HepG2 (cell line): Measurements from ENCODE around the gene LGALS1. TPM values are rescaled to one million over a fixed set of nuclear protein-coding genes. Genes with fewer than 3 reads are reported as not detected.

Experiments
- ATAC-seq: fragments of 200-7000 bp; cut with Tn5 transposase; 3 replicates; pipeline ENCODE4 v1.9.1; 2020; ENCODE audit warnings: mild to moderate bottlenecking, moderate library complexity
- BruUV-seq: library from RNA; stranded (reverse); fragments of 400-500 nt; replicated peaks from 2 replicates; lab custom pipeline; 2021; lab: Mats Ljungman, UMichigan
- CTCF ChIA-PET: fragments of 300-600 bp; formaldehyde crosslinking; extraction: SDS; loops from one replicate; lab custom pipeline; 2021; ENCODE audit warnings: low total read pairs, inconsistent platforms, low intra/inter-chr PET ratio; lab: Yijun Ruan, JAX
- POLR2A ChIA-PET: fragments of 350-600 bp; sonication (Branson Sonifier 250); formaldehyde crosslinking; loops from one replicate; lab custom pipeline; 2020; ENCODE audit warnings: antibody characterized with exemption, inconsistent platforms; lab: Yijun Ruan, JAX
- DNase-seq: peaks from one replicate; pipeline ENCODE4 v3.0.0-alpha.2; 2015; ENCODE audit warnings: low spot score
- FAIRE-seq: peaks from 3 replicates; lab custom pipeline; 2011; peaks lifted over from hg19 to GRCh38; lab: Jason Lieb, UNC
- H2AFZ ChIP-seq: one replicate; pipeline ENCODE4 v1.6.1; 2011; ENCODE audit warnings: low read length, inconsistent platforms
- H3K27ac ChIP-seq: fragments of 300-600 bp; 3 replicates; pipeline ENCODE4 v1.8.0; 2011; ENCODE audit warnings: mixed run types, mild to moderate bottlenecking, mixed read lengths, low read length, inconsistent platforms; ENCODE audit not compliant: insufficient read depth; ENCODE audit errors: extremely low read length
- H3K27me3 ChIP-seq, 2 experiments: fragments of 200-600 bp in 1 of 2; 2 replicates in 1 of 2; 3 replicates in 1 of 2; pipeline versions ENCODE4 v1.6.0 to v1.8.0; 2011; ENCODE audit warnings: low read length in 2 of 2, mild to moderate bottlenecking in 2 of 2, moderate library complexity in 2 of 2, inconsistent platforms in 1 of 2; ENCODE audit not compliant: insufficient read depth in 2 of 2, control insufficient read depth in 1 of 2
- H3K36me3 ChIP-seq, 2 experiments: fragments of 200-600 bp in 1 of 2; replicated peaks in 1 of 2; 2 replicates in 1 of 2; 3 replicates in 1 of 2; pipeline versions ENCODE4 v1.5.1 to v1.8.0; 2011; ENCODE audit warnings: low read length in 2 of 2, inconsistent platforms in 1 of 2; ENCODE audit not compliant: insufficient read depth in 2 of 2, control insufficient read depth in 1 of 2
- H3K4me1 ChIP-seq: 2 replicates; pipeline ENCODE4 v1.5.1; 2012; ENCODE audit warnings: low read length, inconsistent platforms; ENCODE audit not compliant: insufficient read depth
- H3K4me2 ChIP-seq: 2 replicates; pipeline ENCODE4 v1.6.0; 2011; ENCODE audit warnings: low read depth, low read length, inconsistent platforms
- H3K4me3 ChIP-seq, 3 experiments: fragments of 200-600 bp in 1 of 3; sonication (generic), shearing (Covaris generic) in 1 of 3; replicated peaks in 1 of 3; 2 replicates each; pipeline ENCODE4 v1.5.1; 2011 to 2016; ENCODE audit warnings: low read length in 3 of 3, inconsistent platforms in 2 of 3, low read depth in 2 of 3, mild to moderate bottlenecking in 2 of 3, control low read depth in 1 of 3, mixed read lengths in 1 of 3; ENCODE audit not compliant: insufficient read depth in 1 of 3
- H3K79me2 ChIP-seq: one replicate; pipeline ENCODE4 v1.6.1; 2011; ENCODE audit warnings: low read length, inconsistent platforms; ENCODE audit not compliant: insufficient read depth
- H3K9ac ChIP-seq: 2 replicates; pipeline ENCODE4 v1.6.0; 2011; ENCODE audit warnings: mild to moderate bottlenecking, low read depth, low read length, inconsistent platforms; ENCODE audit not compliant: insufficient read depth
- H3K9me3 ChIP-seq: 2 replicates; pipeline ENCODE4 v1.5.1; 2012; ENCODE audit warnings: mild to moderate bottlenecking, low read length
- H4K20me1 ChIP-seq: 2 replicates; pipeline ENCODE4 v1.6.0; 2011; ENCODE audit warnings: inconsistent platforms, mild to moderate bottlenecking, low read length, moderate library complexity; ENCODE audit not compliant: insufficient read depth
- ARHGAP35 ChIP-seq: sonication (generic); formaldehyde crosslinking; IDR thresholded peaks from 2 replicates; pipeline ENCODE4 v1.9.0; 2022; ENCODE audit warnings: mild to moderate bottlenecking, inconsistent platforms, moderate library complexity, missing genetic modification reagents, borderline replicate concordance
- ARNTL ChIP-seq: sonication (generic); formaldehyde crosslinking; IDR thresholded peaks from 2 replicates; pipeline ENCODE4 v1.4.0; 2020; ENCODE audit warnings: mild to moderate bottlenecking, missing genetic modification reagents
- CAMTA2 ChIP-seq: sonication (generic); formaldehyde crosslinking; IDR thresholded peaks from 2 replicates; pipeline ENCODE4 v1.4.0; 2020; ENCODE audit warnings: mild to moderate bottlenecking, missing genetic modification reagents, borderline replicate concordance
- HNF4G ChIP-seq, 2 experiments: sonication (generic) in 1 of 2; formaldehyde crosslinking in 1 of 2; IDR thresholded peaks; 2 replicates each; pipeline versions ENCODE4 v1.4.0 to v1.6.1; 2011 to 2020; ENCODE audit warnings: borderline replicate concordance in 2 of 2, low read depth in 2 of 2, mild to moderate bottlenecking in 2 of 2, low read length in 1 of 2, missing genetic modification reagents in 1 of 2, moderate library complexity in 1 of 2
- NCOA1 ChIP-seq: sonication (generic); formaldehyde crosslinking; IDR thresholded peaks from 2 replicates; pipeline ENCODE4 v1.9.0; 2021; ENCODE audit warnings: missing genetic modification reagents
- TSC22D2 ChIP-seq: sonication (generic); formaldehyde crosslinking; IDR thresholded peaks from 2 replicates; pipeline ENCODE4 v1.5.1; 2020; ENCODE audit warnings: missing genetic modification reagents, mild to moderate bottlenecking, borderline replicate concordance
- ZMYM2 ChIP-seq: sonication (generic); formaldehyde crosslinking; IDR thresholded peaks from 2 replicates; pipeline ENCODE4 v1.8.0; 2022; ENCODE audit warnings: mild to moderate bottlenecking, missing genetic modification reagents
- ZNF510 ChIP-seq: sonication (generic); formaldehyde crosslinking; IDR thresholded peaks from 2 replicates; pipeline ENCODE4 v1.4.0; 2020; ENCODE audit warnings: low read depth, mild to moderate bottlenecking, missing genetic modification reagents
- WGBS: methylation state at CpG from one replicate; pipeline ENCODE4 v1.1.6; 2017; ENCODE audit warnings: low lambda C conversion rate; 5-methylcytosine and 5-hydroxymethylcytosine counted together
- in situ Hi-C: cut with HindIII; loops from 2 replicates; pipeline ENCODE4 v1.10.0; 2017; ENCODE audit warnings: low pct_unique_long_range_greater_than_20kb; ENCODE audit not compliant: extremely low pct_ligation_motif_present
- intact Hi-C: fragments of 100-400 bp; cut with micrococcal nuclease; formaldehyde crosslinking; loops from one replicate; pipeline ENCODE4 v1.10.0; 2022; ENCODE audit not compliant: unreplicated experiment
- polyA plus RNA-seq, 8 experiments: library from polyadenylated mRNA; depleted of rRNA in 3 of 8; stranded (reverse) in 7 of 8; unstranded in 1 of 8; fragments of >200 nt; fragmentation: Illumina TruSeq in 4 of 8; extraction: Trizol in 4 of 8; gene quantifications; 2 replicates each; pipeline versions ENCODE4 v1.2.1 to v1.2.3, GENCODE V29; 2011 to 2016; ENCODE audit warnings: low read depth in 4 of 8, missing spikeins in 1 of 8, mixed read lengths in 1 of 8; ENCODE audit not compliant: insufficient read depth in 1 of 8
- total RNA-seq, 5 experiments: library from RNA; depleted of rRNA; stranded (reverse); fragments of >200 nt; fragmentation: Illumina TruSeq; extraction: Trizol; gene quantifications; 2 replicates each; pipeline ENCODE4 v1.2.3, GENCODE V29; 2016; ENCODE audit warnings: low read depth in 1 of 5
- TF ChIP-seq, protein P1 (sequence below): sonication (generic); formaldehyde crosslinking; IDR thresholded peaks from 2 replicates; pipeline ENCODE4 v1.4.0; 2020; ENCODE audit warnings: missing genetic modification reagents

Gene LGALS1
- total and polyA plus RNA-seq, 2 of the 13 experiments (the other 11 are each of a cell fraction or from before 2014, with no cell fraction given) = 103 to 858 TPM

DNA sequence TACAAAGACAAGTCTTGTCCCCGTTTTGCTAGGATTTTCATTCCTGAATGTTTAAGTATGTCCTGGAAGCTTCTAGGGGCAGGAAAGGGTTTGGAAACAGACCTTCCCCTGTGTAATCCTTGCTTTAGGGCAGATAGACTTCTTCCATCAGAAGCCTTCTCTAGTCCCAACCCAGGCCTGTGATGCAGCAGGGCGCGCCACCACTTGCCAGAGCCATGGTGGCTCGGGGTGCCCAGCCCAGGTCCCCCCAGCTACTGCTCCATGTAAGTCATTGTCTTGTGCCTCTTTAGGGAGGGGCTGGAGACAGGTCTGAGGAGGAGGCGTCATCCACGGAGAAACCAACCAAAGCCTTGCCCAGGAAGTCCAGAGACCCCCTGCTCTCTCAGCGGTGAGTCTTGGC is 15.0 kb downstream of the LGALS1 start:
- DNase-seq = no peak
- POLR2A ChIA-PET = no interaction called here
- no peak overlapping the region for H3K4me3 ChIP-seq
- H3K9me3 ChIP-seq = no peaks in the 10 kb centered on the region
- H3K4me1 ChIP-seq = peaks cover 13% of the 10 kb centered on the region
- FAIRE-seq = no peak
- BruUV-seq = no TSS peak
- H3K36me3 ChIP-seq = peaks cover 14 to 38% of the 10 kb centered on the region in 2 experiments; a peak in 4 of 5 replicates
- H2AFZ ChIP-seq = no peak overlapping the region
- intact Hi-C loops = no loop called here
- peaks cover 12% of the 10 kb centered on the region for H3K79me2 ChIP-seq
- H3K27ac ChIP-seq = no peak overlapping the region
- CTCF ChIA-PET = no interaction called here
- H3K9ac ChIP-seq = no peak overlapping the region
- H3K27me3 ChIP-seq = no peaks in the 10 kb centered on the region
- no peak for TF ChIP-seq ZNF510 (CRISPR knock-in tag)
- TF ChIP-seq ARNTL (CRISPR knock-in tag) = no peak
- TF ChIP-seq ARHGAP35 (CRISPR knock-in tag) = no peak
- TF ChIP-seq, protein P1, sequence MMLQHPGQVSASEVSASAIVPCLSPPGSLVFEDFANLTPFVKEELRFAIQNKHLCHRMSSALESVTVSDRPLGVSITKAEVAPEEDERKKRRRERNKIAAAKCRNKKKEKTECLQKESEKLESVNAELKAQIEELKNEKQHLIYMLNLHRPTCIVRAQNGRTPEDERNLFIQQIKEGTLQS (CRISPR knock-in tag) = no peak
- TF ChIP-seq HNF4G (IDR thresholded peaks at IDR 0.05; ENCODE audit: borderline replicate concordance, low read depth, low read length) = no peak
- no peak for TF ChIP-seq HNF4G (CRISPR knock-in tag; IDR thresholded peaks at IDR 0.05; ENCODE audit: borderline replicate concordance, low read depth)
- TF ChIP-seq NCOA1 (CRISPR knock-in tag) = no peak
- TF ChIP-seq CAMTA2 (CRISPR knock-in tag) = no peak
- no peak for TF ChIP-seq TSC22D2 (CRISPR knock-in tag)
- TF ChIP-seq ZMYM2 (CRISPR knock-in tag) = no peak
- 97% methylated on average over 5 of the region's 7 CpGs for WGBS
- no peaks in the 10 kb centered on the region for H4K20me1 ChIP-seq
- H3K4me2 ChIP-seq = no peak overlapping the region
- ATAC-seq = no peak
- in situ Hi-C loops = no loop called here
